Activated T-cell treated with anti-CD3 and anti-CD28 coated beads for 48 hours (primary cell): ENCODE measurements around the gene CACNA2D4.

Source experiments
- DNase-seq: peaks from one replicate; pipeline ENCODE4 v3.0.0-alpha.2; 2020; ENCODE audit warnings: low read depth

Gene CACNA2D4

GRCh38 chr12:1800401-1801302, 117.8 kb downstream of the CACNA2D4 start:
- DNase-seq, result no peak

GRCh38 chr12:1799882-1800400, 118.5 kb downstream of the CACNA2D4 start:
- no peak for DNase-seq

GRCh38 chr12:1799051-1799881, 119.2 kb downstream of the CACNA2D4 start:
- no peak for DNase-seq

- DNase-seq, result no peak
Measured at GRCh38 chr12:1798641-1799020, 119.8 kb downstream of the CACNA2D4 start.

GRCh38 chr12:1797991-1798640, 120.3 kb downstream of the CACNA2D4 start:
- no peak for DNase-seq

- DNase-seq, result peak; percentile 58
Measured at GRCh38 chr12:1797011-1797901, 121.2 kb downstream of the CACNA2D4 start.

GRCh38 chr12:1796515-1797010, 121.9 kb downstream of the CACNA2D4 start:
- DNase-seq, result peak; percentile 41

GRCh38 chr12:1795785-1796514, 122.5 kb downstream of the CACNA2D4 start:
- peak; percentile 95 for DNase-seq

- DNase-seq, result no peak
Measured at GRCh38 chr12:1795221-1795784, 123.1 kb downstream of the CACNA2D4 start.

GRCh38 chr12:1794440-1795090, 123.9 kb downstream of the CACNA2D4 start:
- no peak for DNase-seq

GRCh38 chr12:1793426-1794210, 124.8 kb downstream of the CACNA2D4 start:
- no peak for DNase-seq

GRCh38 chr12:1792406-1792805, 126.0 kb downstream of the CACNA2D4 start:
- DNase-seq, result no peak

- DNase-seq, result no peak
Measured at GRCh38 chr12:1791104-1791841, 127.2 kb downstream of the CACNA2D4 start.

GRCh38 chr12:1790444-1790843, 128.0 kb downstream of the CACNA2D4 start:
- DNase-seq, result no peak

GRCh38 chr12:1787714-1788113, 130.7 kb downstream of the CACNA2D4 start:
- no peak for DNase-seq

GRCh38 chr12:1782215-1782614, 136.2 kb downstream of the CACNA2D4 start:
- no peak for DNase-seq

- DNase-seq, result no peak
Measured at GRCh38 chr12:1781772-1782171, 136.7 kb downstream of the CACNA2D4 start.

GRCh38 chr12:1779783-1780182, 138.7 kb downstream of the CACNA2D4 start:
- DNase-seq, result no peak
